Hematopoietic multipotent progenitor cell (in vitro differentiated cells): ENCODE results near the gene SNX4. TPM values are rescaled to one million over a fixed set of nuclear protein-coding genes. Genes with fewer than 3 reads are reported as not detected.
"Not testable (repeated sequence)": the region's sequence is repeated elsewhere in the genome, so short reads cannot be mapped to it uniquely, and the experiment has no call there.

ENCODE experiments used
- DNase-seq, 3 donors: peaks; one replicate each; pipeline ENCODE4 v3.0.0-alpha.2; 2011 to 2015; ENCODE audit warnings: low read depth in 2 of 3, low spot score in 2 of 3
- total RNA-seq: library from RNA; depleted of rRNA; stranded (reverse); fragments of >200 nt; gene quantifications from one replicate; pipeline ENCODE4 v1.2.3, GENCODE V29; 2012

The SNX4 gene
- total RNA-seq = 15.1 TPM

GRCh38 chr3:125519678-125520562 lies at the start of gene SNX4:
Gene SNX4, minus strand, starts transcription at chr3:125520202. Its CDS starts 30 bp downstream, at chr3:125520172.
- peak; percentile 71 to 92 (median 85) for DNase-seq

GRCh38 chr3:125556314-125556713 lies 36.3 kb upstream of the SNX4 start:
- DNase-seq = no peak

GRCh38 chr3:125552401-125552800 lies 32.4 kb upstream of the SNX4 start:
- DNase-seq = no peak

- DNase-seq = no peak
Measured at GRCh38 chr3:125528920-125529319, 8.9 kb upstream of the SNX4 start.

- no peak for DNase-seq
Measured at GRCh38 chr3:125525153-125525552, 5.2 kb upstream of the SNX4 start.

GRCh38 chr3:125520563-125520919 lies 539 bp upstream of the SNX4 start:
- not testable (repeated sequence) for DNase-seq

- DNase-seq = no peak
Measured at GRCh38 chr3:125515421-125515820, 4.6 kb downstream of the SNX4 start.

GRCh38 chr3:125513490-125514115 lies 6.4 kb downstream of the SNX4 start:
- DNase-seq = no peak

GRCh38 chr3:125512135-125512920 lies 7.7 kb downstream of the SNX4 start:
- peak in 2 of 3 donors; percentile 13 to 21 for DNase-seq

- DNase-seq = no peak
Measured at GRCh38 chr3:125511420-125512118, 8.4 kb downstream of the SNX4 start.

- peak in 1 of 3 donors; percentile 6 for DNase-seq
Measured at GRCh38 chr3:125507128-125507527, 12.9 kb downstream of the SNX4 start.

GRCh38 chr3:125498630-125499029 lies 21.4 kb downstream of the SNX4 start:
- DNase-seq = no peak

GRCh38 chr3:125496701-125497100 lies 23.3 kb downstream of the SNX4 start:
- DNase-seq = no peak

- no peak for DNase-seq
Measured at GRCh38 chr3:125482406-125482805, 37.6 kb downstream of the SNX4 start.

- no peak for DNase-seq
Measured at GRCh38 chr3:125481786-125482185, 38.2 kb downstream of the SNX4 start.

GRCh38 chr3:125481375-125481759 lies 38.6 kb downstream of the SNX4 start:
- not testable (repeated sequence) for DNase-seq

GRCh38 chr3:125480656-125481374 lies 39.2 kb downstream of the SNX4 start:
- DNase-seq = no peak

GRCh38 chr3:125479091-125479490 lies 40.9 kb downstream of the SNX4 start:
- DNase-seq = no peak

- DNase-seq = no peak
Measured at GRCh38 chr3:125478326-125478725, 41.7 kb downstream of the SNX4 start.

GRCh38 chr3:125477701-125478100 lies 42.3 kb downstream of the SNX4 start:
- no peak for DNase-seq
